A549 treated with CORT108297 at 1 μM for 4 hours (cell line): ENCODE measurements around the gene CTPS2. TPM values are rescaled to one million over a fixed set of nuclear protein-coding genes. Genes with fewer than 3 reads are reported as not detected.

Experiments used
- total RNA-seq: library from RNA; stranded (reverse); fragments of 200-300 nt; extraction: Qiagen RNA extraction; gene quantifications from 5 replicates; pipeline ENCODE4 v1.2.3, GENCODE V29; 2022

Gene CTPS2
- 9.5 to 11.7 TPM (median 10.2 TPM) in 5 replicates for total RNA-seq

GRCh38 chrX:16712548-16713155 is at the start of gene CTPS2:
CTPS2 (minus strand) TSS chrX:16712669; CDS start chrX:16702902, 9,767 bp downstream.

GRCh38 chrX:16719334-16720084 is 7.0 kb upstream of the CTPS2 start, which contains the start of gene SYAP1:
SYAP1 (plus strand) TSS chrX:16719612; CDS start chrX:16719725, 113 bp downstream.

GRCh38 chrX:16649858-16650257 is 62.6 kb downstream of the CTPS2 start, which contains the start of gene S100G:
S100G (plus strand) TSS chrX:16650158; CDS start chrX:16651007, 849 bp downstream.

Other genes with a start within 250 kb of the CTPS2 start
- not detected in 5 replicates for gene S100G, start 62.5 kb downstream of the CTPS2 start, total RNA-seq
- gene SYAP1, start 6.9 kb upstream of the CTPS2 start, total RNA-seq = 20.7 to 24.7 TPM (median 21.8 TPM) in 5 replicates
- 14.1 to 17.3 TPM (median 14.5 TPM) in 5 replicates for gene TXLNG, start 73.8 kb upstream of the CTPS2 start, total RNA-seq
- gene RBBP7, start 157.7 kb upstream of the CTPS2 start, total RNA-seq = 158 to 191 TPM (median 161 TPM) in 5 replicates
- 0.68 to 1.0 TPM (median 0.78 TPM) in 5 replicates for gene REPS2, start 234.0 kb upstream of the CTPS2 start, total RNA-seq